ENCODE results near the gene MIPOL1. TPM values are rescaled to one million over a fixed set of nuclear protein-coding genes. Genes with fewer than 3 reads are reported as not detected.

Gene MIPOL1
- total and polyA plus RNA-seq, 2 of the 13 experiments (the other 11 are each of a cell fraction or from before 2014, with no cell fraction given), result 8.6 to 34.2 TPM

- TF ChIP-seq, protein P1, sequence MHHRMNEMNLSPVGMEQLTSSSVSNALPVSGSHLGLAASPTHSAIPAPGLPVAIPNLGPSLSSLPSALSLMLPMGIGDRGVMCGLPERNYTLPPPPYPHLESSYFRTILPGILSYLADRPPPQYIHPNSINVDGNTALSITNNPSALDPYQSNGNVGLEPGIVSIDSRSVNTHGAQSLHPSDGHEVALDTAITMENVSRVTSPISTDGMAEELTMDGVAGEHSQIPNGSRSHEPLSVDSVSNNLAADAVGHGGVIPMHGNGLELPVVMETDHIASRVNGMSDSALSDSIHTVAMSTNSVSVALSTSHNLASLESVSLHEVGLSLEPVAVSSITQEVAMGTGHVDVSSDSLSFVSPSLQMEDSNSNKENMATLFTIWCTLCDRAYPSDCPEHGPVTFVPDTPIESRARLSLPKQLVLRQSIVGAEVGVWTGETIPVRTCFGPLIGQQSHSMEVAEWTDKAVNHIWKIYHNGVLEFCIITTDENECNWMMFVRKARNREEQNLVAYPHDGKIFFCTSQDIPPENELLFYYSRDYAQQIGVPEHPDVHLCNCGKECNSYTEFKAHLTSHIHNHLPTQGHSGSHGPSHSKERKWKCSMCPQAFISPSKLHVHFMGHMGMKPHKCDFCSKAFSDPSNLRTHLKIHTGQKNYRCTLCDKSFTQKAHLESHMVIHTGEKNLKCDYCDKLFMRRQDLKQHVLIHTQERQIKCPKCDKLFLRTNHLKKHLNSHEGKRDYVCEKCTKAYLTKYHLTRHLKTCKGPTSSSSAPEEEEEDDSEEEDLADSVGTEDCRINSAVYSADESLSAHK (CRISPR knock-in tag; IDR thresholded peaks at IDR 0.05; ENCODE audit: borderline replicate concordance), result no peak
- TF ChIP-seq FOXA1 (IDR thresholded peaks at IDR 0.05), result no peak
- TF ChIP-seq FOXA1 (CRISPR knock-in tag; IDR thresholded peaks at IDR 0.05), result no peak
- no peak for TF ChIP-seq ZNF75D (CRISPR knock-in tag; IDR thresholded peaks at IDR 0.05; ENCODE audit: borderline replicate concordance)
- TF ChIP-seq ZNF740 (CRISPR knock-in tag; IDR thresholded peaks at IDR 0.05), result no peak
- TF ChIP-seq ZNF260 (CRISPR knock-in tag; IDR thresholded peaks at IDR 0.05; ENCODE audit: borderline replicate concordance, low read depth), result no peak
- no peak for TF ChIP-seq RAD51 (IDR thresholded peaks at IDR 0.05; ENCODE audit: borderline replicate concordance)
- no peak for TF ChIP-seq FOXO4 (CRISPR knock-in tag; conservative IDR thresholded peaks at IDR 0.05)
- TF ChIP-seq, protein P2, sequence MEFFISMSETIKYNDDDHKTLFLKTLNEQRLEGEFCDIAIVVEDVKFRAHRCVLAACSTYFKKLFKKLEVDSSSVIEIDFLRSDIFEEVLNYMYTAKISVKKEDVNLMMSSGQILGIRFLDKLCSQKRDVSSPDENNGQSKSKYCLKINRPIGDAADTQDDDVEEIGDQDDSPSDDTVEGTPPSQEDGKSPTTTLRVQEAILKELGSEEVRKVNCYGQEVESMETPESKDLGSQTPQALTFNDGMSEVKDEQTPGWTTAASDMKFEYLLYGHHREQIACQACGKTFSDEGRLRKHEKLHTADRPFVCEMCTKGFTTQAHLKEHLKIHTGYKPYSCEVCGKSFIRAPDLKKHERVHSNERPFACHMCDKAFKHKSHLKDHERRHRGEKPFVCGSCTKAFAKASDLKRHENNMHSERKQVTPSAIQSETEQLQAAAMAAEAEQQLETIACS (CRISPR knock-in tag; IDR thresholded peaks at IDR 0.05), result no peak
- TF ChIP-seq, protein P3, sequence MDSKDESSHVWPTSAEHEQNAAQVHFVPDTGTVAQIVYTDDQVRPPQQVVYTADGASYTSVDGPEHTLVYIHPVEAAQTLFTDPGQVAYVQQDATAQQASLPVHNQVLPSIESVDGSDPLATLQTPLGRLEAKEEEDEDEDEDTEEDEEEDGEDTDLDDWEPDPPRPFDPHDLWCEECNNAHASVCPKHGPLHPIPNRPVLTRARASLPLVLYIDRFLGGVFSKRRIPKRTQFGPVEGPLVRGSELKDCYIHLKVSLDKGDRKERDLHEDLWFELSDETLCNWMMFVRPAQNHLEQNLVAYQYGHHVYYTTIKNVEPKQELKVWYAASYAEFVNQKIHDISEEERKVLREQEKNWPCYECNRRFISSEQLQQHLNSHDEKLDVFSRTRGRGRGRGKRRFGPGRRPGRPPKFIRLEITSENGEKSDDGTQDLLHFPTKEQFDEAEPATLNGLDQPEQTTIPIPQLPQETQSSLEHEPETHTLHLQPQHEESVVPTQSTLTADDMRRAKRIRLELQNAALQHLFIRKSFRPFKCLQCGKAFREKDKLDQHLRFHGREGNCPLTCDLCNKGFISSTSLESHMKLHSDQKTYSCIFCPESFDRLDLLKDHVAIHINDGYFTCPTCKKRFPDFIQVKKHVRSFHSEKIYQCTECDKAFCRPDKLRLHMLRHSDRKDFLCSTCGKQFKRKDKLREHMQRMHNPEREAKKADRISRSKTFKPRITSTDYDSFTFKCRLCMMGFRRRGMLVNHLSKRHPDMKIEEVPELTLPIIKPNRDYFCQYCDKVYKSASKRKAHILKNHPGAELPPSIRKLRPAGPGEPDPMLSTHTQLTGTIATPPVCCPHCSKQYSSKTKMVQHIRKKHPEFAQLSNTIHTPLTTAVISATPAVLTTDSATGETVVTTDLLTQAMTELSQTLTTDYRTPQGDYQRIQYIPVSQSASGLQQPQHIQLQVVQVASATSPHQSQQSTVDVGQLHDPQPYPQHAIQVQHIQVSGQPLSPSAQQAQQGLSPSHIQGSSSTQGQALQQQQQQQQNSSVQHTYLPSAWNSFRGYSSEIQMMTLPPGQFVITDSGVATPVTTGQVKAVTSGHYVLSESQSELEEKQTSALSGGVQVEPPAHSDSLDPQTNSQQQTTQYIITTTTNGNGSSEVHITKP (CRISPR knock-in tag; IDR thresholded peaks at IDR 0.05; ENCODE audit: low read depth), result no peak
- no peak for TF ChIP-seq PHF8 (CRISPR knock-in tag; IDR thresholded peaks at IDR 0.05)
- TF ChIP-seq SIN3B (IDR thresholded peaks at IDR 0.05; ENCODE audit: low read length), result no peak
- TF ChIP-seq ZNF572 (CRISPR knock-in tag; IDR thresholded peaks at IDR 0.05), result no peak
- no peak for TF ChIP-seq HOXA7 (CRISPR knock-in tag; IDR thresholded peaks at IDR 0.05)
- no peak for TF ChIP-seq ZNF3 (CRISPR knock-in tag; IDR thresholded peaks at IDR 0.05)
- TF ChIP-seq CREB1 (IDR thresholded peaks at IDR 0.05), result no peak
- no peak for TF ChIP-seq CREB1 (CRISPR knock-in tag; IDR thresholded peaks at IDR 0.05)
- peak; percentile 46; the same call in 1 of the 2 replicates for TF ChIP-seq DPF2 (CRISPR knock-in tag; IDR thresholded peaks at IDR 0.05; ENCODE audit: borderline replicate concordance, low read depth)
- no peak for TF ChIP-seq ZNF879 (CRISPR knock-in tag; IDR thresholded peaks at IDR 0.05)
- no peak for TF ChIP-seq FOXO1 (CRISPR knock-in tag; IDR thresholded peaks at IDR 0.05)
- no peak for TF ChIP-seq IRF9 (CRISPR knock-in tag; IDR thresholded peaks at IDR 0.05; ENCODE audit: borderline replicate concordance)
- peak; percentile 82 for TF ChIP-seq ATF3 (CRISPR knock-in tag; IDR thresholded peaks at IDR 0.05)
These were observed 16.3 kb upstream of the MIPOL1 start (continued) for GRCh38 chr14:37181441-37181840.
